ENCODE results near the gene SPINK4. TPM values are rescaled to one million over a fixed set of nuclear protein-coding genes. Genes with fewer than 3 reads are reported as not detected.

SPINK4 gene
- total RNA-seq, 2 donors from 2014 or later, result not detected

- ATAC-seq (no peak), DNase-seq (ENCODE audit: low spot score) (no peak)
- Mint-ChIP-seq H3K27me3 (no peaks in the 10 kb centered on the region), H3K4me1 (ENCODE audit: low read depth in 2 of 2) (peaks cover 0 to 2% of the 10 kb centered on the region in 2 donors), H3K36me3 (peaks cover 35% of the 10 kb centered on the region), H3K9me3 (no peaks in the 10 kb centered on the region), H3K27ac (no peak overlapping the region), H3K4me3 (no peak overlapping the region)
Measured at GRCh38 chr9:33255471-33255870, 15.5 kb downstream of the SPINK4 start.

DNA sequence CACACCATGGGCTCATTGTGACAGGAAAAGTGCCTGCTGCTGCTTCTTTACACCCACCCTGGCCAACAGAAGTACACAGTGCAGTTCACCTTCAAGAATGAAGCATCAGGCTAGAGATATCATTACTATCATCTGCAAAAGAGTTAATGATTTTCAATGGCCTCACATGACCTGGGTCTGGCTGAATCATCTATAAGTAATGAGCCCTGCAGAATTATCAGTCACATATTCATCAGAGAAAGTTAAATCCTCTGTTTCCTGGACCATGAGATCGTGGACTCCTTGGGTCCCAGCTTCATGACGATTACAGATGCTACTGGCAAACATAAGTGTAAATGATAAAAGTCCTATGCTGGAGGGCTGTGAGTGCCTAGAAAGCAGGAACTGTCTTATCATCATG, 16.3 kb downstream of the SPINK4 start:
- peaks cover 0 to 5% of the 10 kb centered on the region in 2 donors for H3K4me1 Mint-ChIP-seq (ENCODE audit: low read depth in 2 of 2)
- no peaks in the 10 kb centered on the region for H3K9me3 Mint-ChIP-seq
- no peaks in the 10 kb centered on the region for H3K27me3 Mint-ChIP-seq
- ATAC-seq (no peak), DNase-seq (ENCODE audit: low spot score) (no peak)
- no peak overlapping the region for H3K27ac Mint-ChIP-seq
- H3K36me3 Mint-ChIP-seq, result peaks cover 43% of the 10 kb centered on the region
- H3K4me3 Mint-ChIP-seq, result no peak overlapping the region

- no peak overlapping the region for H3K4me3 Mint-ChIP-seq
- H3K27ac Mint-ChIP-seq, result no peak overlapping the region
- ATAC-seq (no peak), DNase-seq (ENCODE audit: low spot score) (no peak)
- no peaks in the 10 kb centered on the region for H3K27me3 Mint-ChIP-seq
- peaks cover 0 to 5% of the 10 kb centered on the region in 2 donors for H3K4me1 Mint-ChIP-seq (ENCODE audit: low read depth in 2 of 2)
- no peaks in the 10 kb centered on the region for H3K9me3 Mint-ChIP-seq
- H3K36me3 Mint-ChIP-seq, result peaks cover 43% of the 10 kb centered on the region
Measured at GRCh38 chr9:33257276-33257675, 17.3 kb downstream of the SPINK4 start.

DNA sequence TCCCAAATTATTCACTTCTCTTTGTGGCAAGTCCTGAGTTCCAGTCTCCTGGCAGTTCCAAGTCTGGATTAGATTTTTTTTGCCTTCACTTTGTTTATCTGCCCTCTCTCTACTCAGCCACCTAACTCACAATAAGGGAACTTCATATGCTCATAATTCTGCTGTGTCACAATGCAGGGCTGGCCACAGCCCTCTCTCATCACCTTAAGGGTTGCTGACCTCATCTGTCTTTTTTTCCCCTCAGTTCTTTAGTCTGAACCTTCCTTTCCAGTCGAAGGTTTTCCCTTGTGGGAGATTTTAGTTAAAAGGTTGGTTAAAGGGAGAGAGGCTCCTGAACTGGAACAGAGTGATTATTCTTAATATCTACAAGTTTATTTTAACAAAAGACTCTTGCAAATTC, 20.4 kb downstream of the SPINK4 start:
- peaks cover 20 to 25% of the 10 kb centered on the region in 2 donors for H3K4me1 Mint-ChIP-seq (ENCODE audit: low read depth in 2 of 2)
- no peak for DNase-seq (ENCODE audit: low spot score)
- H3K36me3 Mint-ChIP-seq, result peaks cover 52% of the 10 kb centered on the region
- no peak overlapping the region for H3K27ac Mint-ChIP-seq
- no peak for ATAC-seq
- H3K9me3 Mint-ChIP-seq, result no peaks in the 10 kb centered on the region
- no peak overlapping the region for H3K4me3 Mint-ChIP-seq
- no peaks in the 10 kb centered on the region for H3K27me3 Mint-ChIP-seq

DNA sequence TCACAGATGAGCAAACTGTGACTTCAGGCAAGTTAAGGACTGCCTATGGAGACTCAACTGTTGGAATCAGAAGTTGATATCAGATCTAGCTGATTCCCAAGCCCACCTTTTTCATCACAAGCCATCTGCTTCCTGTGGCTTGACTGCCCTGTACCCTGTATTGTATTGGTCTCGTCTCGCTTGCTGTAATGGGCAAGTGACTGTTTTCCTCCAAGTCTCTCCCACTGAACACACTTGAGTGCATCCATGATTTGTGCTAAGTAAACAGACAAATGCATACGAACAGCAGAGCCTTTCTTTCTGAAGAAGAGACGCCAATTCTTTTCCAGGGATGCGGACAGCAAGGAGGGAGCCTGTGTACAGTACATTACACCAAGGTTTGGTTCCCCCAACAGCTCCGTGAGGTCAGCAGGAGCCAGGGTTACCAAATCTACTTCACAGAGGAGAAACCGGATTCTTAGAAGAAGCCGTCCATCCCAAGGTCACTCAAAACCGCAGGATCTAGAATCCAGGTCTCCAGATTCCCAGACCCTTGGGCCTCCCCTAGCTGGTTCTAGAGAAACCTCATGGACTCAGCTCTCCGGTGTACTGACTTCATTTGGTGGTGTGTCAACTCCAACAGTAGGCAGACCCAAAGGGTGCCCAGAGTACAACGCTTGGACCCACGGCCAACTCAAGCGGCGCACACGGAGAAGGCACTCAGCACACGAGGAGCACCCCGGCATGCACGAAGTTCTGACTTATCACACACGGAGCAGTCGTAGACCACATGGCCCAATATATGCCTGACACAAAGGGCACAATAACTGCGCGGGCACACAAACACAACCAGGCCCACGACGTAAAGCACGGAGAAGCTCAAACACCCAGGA, 23.4 kb downstream of the SPINK4 start:
- Mint-ChIP-seq H3K27ac (peak overlapping the region; percentile 95 to 98), H3K4me3 (peak overlapping the region; percentile 99), H3K27me3 (no peaks in the 10 kb centered on the region), H3K4me1 (ENCODE audit: low read depth in 2 of 2) (peaks cover 37 to 46% of the 10 kb centered on the region in 2 donors), H3K9me3 (no peaks in the 10 kb centered on the region), H3K36me3 (peaks cover 51% of the 10 kb centered on the region)
- no peak for DNase-seq (ENCODE audit: low spot score)
- no peak for ATAC-seq

DNA sequence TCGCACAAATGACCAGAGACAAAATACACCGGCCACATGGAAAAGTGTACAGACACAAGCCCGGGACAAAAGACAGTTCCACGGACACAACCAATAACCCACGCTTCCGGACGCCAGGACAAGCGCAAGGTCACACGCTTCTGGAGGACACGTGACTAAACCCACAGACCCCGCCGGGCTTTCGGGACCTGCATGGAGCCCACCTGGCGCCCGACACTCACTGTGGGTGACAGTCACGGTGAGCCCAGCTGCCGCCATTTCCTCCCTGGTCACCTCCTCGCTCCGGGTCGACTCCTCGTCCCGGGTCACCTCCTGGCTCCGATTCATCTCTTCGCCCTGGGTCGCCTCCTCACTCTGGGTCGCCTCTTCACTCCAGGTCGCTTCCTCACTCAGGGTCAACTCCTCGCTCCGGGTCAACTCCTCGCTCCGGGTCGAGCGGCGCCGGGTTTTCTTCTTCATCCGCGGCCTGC, 24.1 kb downstream of the SPINK4 start:
- Mint-ChIP-seq H3K4me3 (peak overlapping the region; percentile 99), H3K36me3 (peaks cover 45% of the 10 kb centered on the region), H3K4me1 (ENCODE audit: low read depth in 2 of 2) (peaks cover 37 to 46% of the 10 kb centered on the region in 2 donors), H3K9me3 (no peaks in the 10 kb centered on the region), H3K27me3 (no peaks in the 10 kb centered on the region), H3K27ac (peak overlapping the region; percentile 95 to 98)
- ATAC-seq, result peak; percentile 0 to 24
- peak; percentile 70 for DNase-seq (ENCODE audit: low spot score)

DNA sequence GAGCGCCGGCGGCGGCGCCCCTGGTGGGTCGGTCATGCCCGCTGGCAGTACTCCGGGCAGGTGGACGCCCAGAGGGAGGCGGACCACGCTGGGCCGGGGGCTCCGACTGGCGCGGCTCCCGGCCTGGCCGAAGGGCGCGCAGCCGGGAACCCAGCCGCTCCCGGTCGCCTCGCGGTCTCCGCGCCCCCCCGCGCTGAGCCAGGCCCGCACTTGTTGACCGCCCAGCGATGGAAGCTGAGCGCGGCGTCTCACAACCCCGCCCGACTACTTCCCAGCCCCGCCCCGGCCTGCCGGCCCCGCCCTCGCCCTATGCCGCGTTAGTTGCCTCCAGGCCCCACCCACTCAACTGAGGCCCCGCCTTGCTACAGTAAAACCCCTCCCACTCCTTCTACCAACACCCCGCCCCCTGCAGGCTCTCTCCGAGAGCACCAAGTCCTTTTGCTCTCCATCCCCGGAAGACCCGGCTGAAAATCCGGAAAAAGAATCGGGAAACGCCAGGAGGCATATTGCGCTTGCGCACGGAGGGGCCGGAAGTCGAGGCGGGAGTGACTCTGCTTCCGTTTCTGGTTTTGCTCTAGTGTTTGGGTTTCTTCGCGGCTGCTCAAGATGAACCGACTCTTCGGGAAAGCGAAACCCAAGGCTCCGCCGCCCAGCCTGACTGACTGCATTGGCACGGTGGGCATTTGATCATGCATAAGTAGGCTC, 24.7 kb downstream of the SPINK4 start, which contains the start of the genes BAG1 and CHMP5:
BAG1 (minus strand) TSS at position 236 of the 705 bp plus-strand sequence.
CHMP5 (plus strand) TSS at position 577 of the 705 bp plus-strand sequence; CDS start at position 607, 30 bp downstream.
- H3K4me3 Mint-ChIP-seq, result peak within 1 kb of the TSS; percentile 99
- H3K36me3 Mint-ChIP-seq, result peaks cover 42% of the 10 kb centered on the region
- no peaks in the 10 kb centered on the region for H3K9me3 Mint-ChIP-seq
- DNase-seq (ENCODE audit: low spot score) (peak; percentile 99), ATAC-seq (peak; percentile 97 to 98)
- H3K27ac Mint-ChIP-seq, result peak within 1 kb of the TSS; percentile 95 to 98
- peaks cover 37 to 46% of the 10 kb centered on the region in 2 donors for H3K4me1 Mint-ChIP-seq (ENCODE audit: low read depth in 2 of 2)
- no peaks in the 10 kb centered on the region for H3K27me3 Mint-ChIP-seq

DNA sequence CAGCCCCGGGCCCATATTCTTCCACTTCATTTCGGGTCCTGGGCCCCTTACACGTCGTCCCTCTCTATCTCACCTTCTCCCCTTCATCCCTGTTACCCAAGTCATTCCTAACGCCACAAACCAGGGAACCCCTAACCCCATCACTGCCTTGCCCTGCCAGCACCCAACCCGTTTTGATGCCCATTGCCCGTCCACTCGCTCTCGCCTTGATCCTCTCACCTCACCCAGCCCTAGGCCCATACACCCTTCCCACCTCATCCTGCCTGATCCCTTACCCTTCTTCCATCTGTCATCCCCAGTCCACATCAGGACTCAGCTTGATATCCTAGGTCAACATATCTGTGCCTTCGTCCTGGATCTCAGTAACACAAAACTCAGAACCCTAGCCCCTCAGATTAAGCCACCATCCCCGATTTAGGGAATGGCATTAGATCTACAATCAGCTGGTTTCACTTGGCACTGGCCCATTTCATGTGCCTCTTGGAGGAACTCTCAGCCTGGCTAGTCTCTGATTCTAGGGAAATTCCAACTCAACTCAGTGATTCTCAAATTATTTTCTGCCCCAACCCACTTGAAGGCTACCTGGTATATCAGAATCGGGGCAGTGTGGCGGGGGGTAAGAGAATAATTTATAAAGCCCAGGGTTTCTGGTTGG, 25.4 kb downstream of the SPINK4 start:
- no peaks in the 10 kb centered on the region for H3K9me3 Mint-ChIP-seq
- peak overlapping the region; percentile 95 to 98 for H3K27ac Mint-ChIP-seq
- H3K4me3 Mint-ChIP-seq, result peak overlapping the region; percentile 99
- peaks cover 35% of the 10 kb centered on the region for H3K36me3 Mint-ChIP-seq
- no peak for ATAC-seq
- DNase-seq (ENCODE audit: low spot score), result no peak
- peaks cover 37 to 44% of the 10 kb centered on the region in 2 donors for H3K4me1 Mint-ChIP-seq (ENCODE audit: low read depth in 2 of 2)
- no peaks in the 10 kb centered on the region for H3K27me3 Mint-ChIP-seq

DNA sequence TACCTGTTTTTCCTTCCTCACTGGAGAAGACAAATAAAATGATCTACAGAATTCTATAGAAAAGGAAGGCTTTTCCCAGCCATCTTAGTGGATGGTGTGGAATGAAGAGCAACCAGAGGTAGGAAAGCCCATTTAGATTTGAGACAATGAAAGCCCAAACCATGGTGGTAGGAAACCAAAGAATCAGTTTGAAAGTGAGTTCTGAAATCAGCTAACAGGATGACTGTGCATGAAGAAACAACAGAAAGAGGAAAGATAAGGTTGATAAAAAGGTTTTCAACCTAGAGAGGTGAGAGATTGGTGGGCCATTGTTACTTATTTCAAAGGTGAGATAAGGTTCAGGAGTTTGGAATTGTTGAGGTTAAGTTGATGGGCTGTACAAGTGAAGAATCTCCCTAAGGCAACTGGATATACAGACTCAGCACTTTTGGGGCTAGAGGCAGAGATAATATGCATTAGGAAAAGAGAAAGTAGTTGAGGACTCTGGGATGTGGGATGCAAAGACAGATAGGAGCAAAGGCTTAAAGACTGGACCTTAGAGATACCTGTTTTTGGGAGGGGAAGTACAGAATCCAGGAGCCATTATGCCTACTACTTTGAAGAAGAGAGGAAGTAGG, 27.3 kb downstream of the SPINK4 start:
- DNase-seq (ENCODE audit: low spot score), result no peak

DNA sequence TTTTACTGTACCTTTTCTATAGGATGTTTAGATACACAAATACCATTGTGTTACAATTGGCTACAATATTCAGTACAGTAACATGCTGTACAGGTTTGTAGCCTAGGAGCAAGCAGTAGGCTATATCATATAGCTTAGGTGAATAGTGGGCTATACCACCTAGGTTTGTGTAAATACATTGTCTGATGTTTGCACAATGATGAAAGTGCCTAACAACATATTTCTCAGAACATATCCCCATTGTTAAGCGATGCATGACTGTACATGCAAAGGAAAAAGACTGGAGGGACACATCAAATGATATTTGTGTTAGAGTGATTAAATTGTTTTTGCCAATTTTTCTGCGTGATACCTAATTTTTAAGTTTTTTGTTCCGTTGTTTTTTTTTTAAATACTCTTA, 30.2 kb downstream of the SPINK4 start:
- Mint-ChIP-seq H3K9me3 (no peaks in the 10 kb centered on the region), H3K36me3 (peaks cover 30% of the 10 kb centered on the region), H3K4me1 (ENCODE audit: low read depth in 2 of 2) (peaks cover 22 to 23% of the 10 kb centered on the region in 2 donors), H3K4me3 (no peak overlapping the region), H3K27me3 (no peaks in the 10 kb centered on the region), H3K27ac (no peak overlapping the region)
- ATAC-seq, result no peak
- DNase-seq (ENCODE audit: low spot score), result no peak

More for the DNA sequence above, 27.3 kb downstream of the SPINK4 start:
- Mint-ChIP-seq H3K4me3 (peak overlapping the region; percentile 99), H3K27ac (peak overlapping the region; percentile 95 to 98), H3K4me1 (ENCODE audit: low read depth in 2 of 2) (peaks cover 37 to 41% of the 10 kb centered on the region in 2 donors), H3K36me3 (peaks cover 37% of the 10 kb centered on the region), H3K27me3 (no peaks in the 10 kb centered on the region), H3K9me3 (no peaks in the 10 kb centered on the region)
- no peak for ATAC-seq

DNA sequence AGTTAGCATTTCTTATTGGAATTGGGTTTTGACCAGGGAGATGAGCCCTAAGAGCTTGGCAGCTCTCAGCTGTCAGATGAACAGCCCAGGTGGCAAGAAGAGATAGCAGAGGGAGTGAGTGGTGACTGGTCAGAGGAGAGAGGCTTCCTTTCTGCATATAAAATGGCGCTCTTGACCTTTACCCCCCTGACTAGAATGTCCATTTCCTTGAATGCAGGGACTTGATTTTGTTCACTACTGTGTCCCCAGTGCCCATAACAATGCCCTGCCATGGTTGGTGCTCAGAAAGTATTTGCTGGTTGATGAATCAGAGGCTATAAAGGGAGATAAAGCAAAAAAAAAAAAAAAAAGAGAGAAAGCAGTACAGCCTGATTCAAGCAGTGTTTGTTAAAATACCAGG, 32.1 kb downstream of the SPINK4 start:
- H3K4me1 Mint-ChIP-seq (ENCODE audit: low read depth in 2 of 2), result peaks cover 5 to 7% of the 10 kb centered on the region in 2 donors
- H3K27ac Mint-ChIP-seq, result peak overlapping the region; percentile 12 to 17
- no peaks in the 10 kb centered on the region for H3K27me3 Mint-ChIP-seq
- DNase-seq (ENCODE audit: low spot score) (no peak), ATAC-seq (no peak)
- H3K36me3 Mint-ChIP-seq, result peaks cover 30% of the 10 kb centered on the region
- no peak overlapping the region for H3K4me3 Mint-ChIP-seq
- H3K9me3 Mint-ChIP-seq, result no peaks in the 10 kb centered on the region

- no peak for DNase-seq (ENCODE audit: low spot score)
- Mint-ChIP-seq H3K4me1 (ENCODE audit: low read depth in 2 of 2) (peaks cover 10 to 11% of the 10 kb centered on the region in 2 donors), H3K27me3 (no peaks in the 10 kb centered on the region), H3K9me3 (no peaks in the 10 kb centered on the region), H3K4me3 (no peak overlapping the region), H3K27ac (peak overlapping the region in 1 of 2 donors; percentile 32), H3K36me3 (peaks cover 39% of the 10 kb centered on the region)
- ATAC-seq, result no peak
Measured at GRCh38 chr9:33273266-33273971, 33.5 kb downstream of the SPINK4 start.

DNA sequence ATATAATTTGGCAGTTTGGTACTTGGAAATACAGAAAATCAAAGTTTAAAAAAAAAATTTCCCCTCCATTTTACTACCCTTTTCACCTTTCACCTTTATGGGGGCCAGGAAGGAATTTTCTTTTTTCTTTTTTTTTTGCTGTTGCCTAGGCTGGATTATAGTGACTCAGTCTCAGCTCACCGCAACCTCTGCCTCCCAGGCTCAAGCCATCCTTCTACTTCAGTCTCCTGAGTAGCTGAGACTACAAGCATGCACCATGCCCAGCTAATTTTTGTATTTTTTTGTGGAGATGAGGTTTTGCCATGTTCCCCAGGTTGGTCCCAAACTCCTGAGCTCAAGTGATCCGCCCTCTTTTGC, 34.0 kb downstream of the SPINK4 start:
- Mint-ChIP-seq H3K9me3 (no peaks in the 10 kb centered on the region), H3K4me1 (ENCODE audit: low read depth in 2 of 2) (peaks cover 10 to 11% of the 10 kb centered on the region in 2 donors), H3K4me3 (no peak overlapping the region), H3K27me3 (no peaks in the 10 kb centered on the region), H3K27ac (no peak overlapping the region), H3K36me3 (peaks cover 41% of the 10 kb centered on the region)
- ATAC-seq (no peak), DNase-seq (ENCODE audit: low spot score) (no peak)
